ENCODE measurements around the gene PRKCE. TPM values are rescaled to one million over a fixed set of nuclear protein-coding genes. Genes with fewer than 3 reads are reported as not detected.

The PRKCE gene
- total RNA-seq, 2 experiments from 2014 or later, result 17.0 to 42.1 TPM

DNA sequence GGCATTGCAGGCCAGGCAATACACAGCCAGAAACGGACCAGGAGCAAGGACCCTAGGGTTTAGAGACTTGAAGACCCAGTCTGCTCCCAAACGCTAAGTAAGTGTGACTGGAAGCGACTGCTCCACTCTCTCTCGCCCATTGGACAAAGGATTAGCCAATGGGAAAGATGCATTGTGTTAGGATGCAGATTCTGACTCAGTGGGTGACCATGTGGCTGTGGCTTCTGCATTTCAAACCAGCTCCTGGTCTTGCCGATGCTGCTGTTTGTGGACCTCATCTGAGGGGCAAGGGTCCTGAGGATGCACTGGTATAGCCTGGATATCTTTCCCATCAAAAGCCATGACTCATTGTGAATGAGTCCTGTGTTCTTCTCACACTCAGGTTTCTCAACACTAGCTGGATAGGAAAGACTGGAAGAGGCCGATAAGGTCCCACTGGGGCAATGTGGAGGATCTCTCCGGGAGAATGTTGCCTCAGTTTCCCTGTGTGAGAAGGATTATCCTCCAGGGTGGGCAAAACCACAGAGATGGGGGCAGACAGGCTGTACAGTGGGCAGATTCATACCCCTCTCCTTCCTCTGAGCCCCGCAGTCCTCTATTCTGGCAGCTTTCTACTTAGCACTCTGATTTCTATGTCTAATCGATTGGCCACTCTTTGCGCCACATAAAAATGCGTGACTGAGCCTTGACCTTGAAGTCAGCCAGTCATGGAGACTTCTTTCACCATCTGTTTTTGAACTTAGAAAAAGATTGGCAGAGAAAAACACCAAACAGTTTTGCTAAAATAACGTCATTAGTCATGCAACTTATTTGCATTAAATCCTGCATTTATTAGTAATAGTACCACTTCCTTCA is 257.1 kb downstream of the PRKCE start:
- Histone ChIP-seq H4K20me1 (ENCODE audit: insufficient read depth, low read length) (no peaks in the 10 kb centered on the region), H3K79me2 (ENCODE audit: insufficient read depth, low read depth, low read length) (no peaks in the 10 kb centered on the region), H3K4me3 (ENCODE audit: low read depth, low read length, poor library complexity, severe bottlenecking) (no peak overlapping the region), H3K9me3 (ENCODE audit: low read length) (no peaks in the 10 kb centered on the region), H3K4me2 (ENCODE audit: low read length) (no peak overlapping the region), H3K4me1 (ENCODE audit: insufficient read depth, low read length, poor library complexity, severe bottlenecking) (peaks cover 12% of the 10 kb centered on the region), H2AFZ (ENCODE audit: low read length) (no peak overlapping the region), H3K36me3 (ENCODE audit: insufficient read depth, low read length) (no peaks in the 10 kb centered on the region), H3K9me2 (ENCODE audit: insufficient read depth, low read length) (no peaks in the 10 kb centered on the region), H3K27ac (ENCODE audit: low read depth, low read length, poor library complexity, severe bottlenecking) (no peak overlapping the region)
- POLR2A ChIA-PET, result no interaction called here
- BruUV-seq (replicated peaks), result no TSS peak
- CTCF ChIA-PET (ENCODE audit: unreplicated experiment), result interaction anchor here (1.2 kb wide), 1 partner anchor 10 kb away, joined by 3 read pairs; no protein-coding TSS in a partner anchor
- no peak for TF ChIP-seq EZH2phosphoT487 (IDR thresholded peaks at IDR 0.05; ENCODE audit: borderline replicate concordance, low read depth, low read length)
- TF ChIP-seq, protein P1, sequence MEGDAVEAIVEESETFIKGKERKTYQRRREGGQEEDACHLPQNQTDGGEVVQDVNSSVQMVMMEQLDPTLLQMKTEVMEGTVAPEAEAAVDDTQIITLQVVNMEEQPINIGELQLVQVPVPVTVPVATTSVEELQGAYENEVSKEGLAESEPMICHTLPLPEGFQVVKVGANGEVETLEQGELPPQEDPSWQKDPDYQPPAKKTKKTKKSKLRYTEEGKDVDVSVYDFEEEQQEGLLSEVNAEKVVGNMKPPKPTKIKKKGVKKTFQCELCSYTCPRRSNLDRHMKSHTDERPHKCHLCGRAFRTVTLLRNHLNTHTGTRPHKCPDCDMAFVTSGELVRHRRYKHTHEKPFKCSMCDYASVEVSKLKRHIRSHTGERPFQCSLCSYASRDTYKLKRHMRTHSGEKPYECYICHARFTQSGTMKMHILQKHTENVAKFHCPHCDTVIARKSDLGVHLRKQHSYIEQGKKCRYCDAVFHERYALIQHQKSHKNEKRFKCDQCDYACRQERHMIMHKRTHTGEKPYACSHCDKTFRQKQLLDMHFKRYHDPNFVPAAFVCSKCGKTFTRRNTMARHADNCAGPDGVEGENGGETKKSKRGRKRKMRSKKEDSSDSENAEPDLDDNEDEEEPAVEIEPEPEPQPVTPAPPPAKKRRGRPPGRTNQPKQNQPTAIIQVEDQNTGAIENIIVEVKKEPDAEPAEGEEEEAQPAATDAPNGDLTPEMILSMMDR (conservative IDR thresholded peaks at IDR 0.05; ENCODE audit: low read length), result no peak
- intact Hi-C loops (cut with micrococcal nuclease; ENCODE audit: unreplicated experiment), result no loop called here
- no peak for DNase-seq (ENCODE audit: low spot score)

DNA sequence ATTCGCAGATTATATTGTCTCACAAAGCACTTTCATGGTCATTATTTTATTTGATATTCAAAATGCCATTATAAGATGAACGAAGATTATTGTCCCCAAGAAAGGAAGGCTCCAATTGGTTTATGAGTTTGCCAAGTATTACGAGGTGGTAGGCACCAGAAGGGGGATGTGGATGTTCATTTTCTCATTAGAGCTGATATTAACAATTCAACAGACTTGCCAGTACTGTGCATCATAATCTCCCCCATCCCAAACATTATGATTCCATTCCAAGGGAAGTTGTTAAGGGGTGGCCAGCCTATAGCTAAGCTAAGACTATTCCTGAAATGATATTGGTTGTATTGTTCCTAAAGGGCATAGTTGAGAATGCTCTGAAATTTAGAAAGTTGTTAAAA is 257.7 kb downstream of the PRKCE start:
- Histone ChIP-seq H3K4me2 (ENCODE audit: low read length) (peak overlapping the region; percentile 30; the same call in 1 of the 2 replicates), H3K4me3 (ENCODE audit: low read depth, low read length, poor library complexity, severe bottlenecking) (no peak overlapping the region), H3K4me1 (ENCODE audit: insufficient read depth, low read length, poor library complexity, severe bottlenecking) (peaks cover 12% of the 10 kb centered on the region), H2AFZ (ENCODE audit: low read length) (no peak overlapping the region), H3K9me3 (ENCODE audit: low read length) (no peaks in the 10 kb centered on the region), H3K36me3 (ENCODE audit: insufficient read depth, low read length) (no peaks in the 10 kb centered on the region), H3K79me2 (ENCODE audit: insufficient read depth, low read depth, low read length) (no peaks in the 10 kb centered on the region), H4K20me1 (ENCODE audit: insufficient read depth, low read length) (no peaks in the 10 kb centered on the region), H3K27ac (ENCODE audit: low read depth, low read length, poor library complexity, severe bottlenecking) (no peak overlapping the region), H3K9me2 (ENCODE audit: insufficient read depth, low read length) (no peaks in the 10 kb centered on the region)
- TF ChIP-seq, protein P1 (conservative IDR thresholded peaks at IDR 0.05; ENCODE audit: low read length), result no peak
- no peak for TF ChIP-seq EZH2phosphoT487 (IDR thresholded peaks at IDR 0.05; ENCODE audit: borderline replicate concordance, low read depth, low read length)
- DNase-seq (ENCODE audit: low spot score), result no peak
- ChIA-PET CTCF (ENCODE audit: unreplicated experiment) (interaction anchor here (1.2 kb wide), 1 partner anchor 9 kb away, joined by 3 read pairs; no protein-coding TSS in a partner anchor), POLR2A (interaction anchor here (0.6 kb wide), 1 partner anchor 126 kb away, joined by 3 read pairs; no protein-coding TSS in a partner anchor)
- BruUV-seq (replicated peaks), result no TSS peak
- intact Hi-C loops (cut with micrococcal nuclease; ENCODE audit: unreplicated experiment), result no loop called here

Measured in OCI-LY7 (cell line).